SK-N-SH (cell line): Measurements from ENCODE around the gene FKBP8. TPM values are rescaled to one million over a fixed set of nuclear protein-coding genes. Genes with fewer than 3 reads are reported as not detected.

Experiments
- CTCF ChIA-PET: fragments of 300-600, 350-600 bp; formaldehyde crosslinking; extraction: SDS; loops from one replicate; lab custom pipeline; 2021; lab: Yijun Ruan, JAX
- POLR2A ChIA-PET: fragments of 350-600 bp; sonication (Branson Sonifier 250); formaldehyde crosslinking; extraction: SDS; loops from one replicate; lab custom pipeline; 2020; ENCODE audit warnings: antibody characterized with exemption, inconsistent platforms; lab: Yijun Ruan, JAX
- DNase-seq: peaks from one replicate; pipeline ENCODE4 v3.0.0; 2012
- H2AFZ ChIP-seq: fragments of 200-600 bp; sonication (generic); 2 replicates; pipeline ENCODE4 v1.8.1; 2016; ENCODE audit warnings: antibody characterized with exemption, mild to moderate bottlenecking, low read depth
- H3F3A ChIP-seq: fragments of 200-600 bp; sonication (generic); replicated peaks from 2 replicates; pipeline ENCODE3; 2016; ENCODE audit warnings: antibody characterized with exemption, mild to moderate bottlenecking; ENCODE audit not compliant: insufficient read depth
- H3K27ac ChIP-seq, 2 experiments: fragments of 200-500 bp in 1 of 2; fragments of 200-600 bp in 1 of 2; sonication (Bioruptor generic) in 1 of 2; sonication (generic), shearing (Covaris generic) in 1 of 2; 2 replicates each; pipeline versions ENCODE4 v1.5.1 to v1.6.1; 2014 to 2016; ENCODE audit warnings: low read depth in 2 of 2, inconsistent platforms in 1 of 2, low read length in 1 of 2, mild to moderate bottlenecking in 1 of 2, mixed read lengths in 1 of 2
- H3K27me3 ChIP-seq: fragments of 200-600 bp; sonication (generic), shearing (Covaris generic); 2 replicates; pipeline ENCODE4 v1.6.1; 2016; ENCODE audit warnings: mixed run types; ENCODE audit not compliant: insufficient read depth
- H3K36me3 ChIP-seq, 2 experiments: fragments of 200-500 bp in 1 of 2; fragments of 200-600 bp in 1 of 2; sonication (Bioruptor generic) in 1 of 2; sonication (generic) in 1 of 2; replicated peaks in 1 of 2; 2 replicates each; pipeline versions ENCODE3 to v1.5.1; 2014 to 2016; ENCODE audit warnings: low read length in 1 of 2, mild to moderate bottlenecking in 1 of 2; ENCODE audit not compliant: insufficient read depth in 2 of 2, control insufficient read depth in 1 of 2
- H3K4me1 ChIP-seq, 2 experiments: fragments of 200-500 bp in 1 of 2; fragments of 200-600 bp in 1 of 2; sonication (Bioruptor generic) in 1 of 2; sonication (generic), shearing (Covaris generic) in 1 of 2; 2 replicates each; pipeline versions ENCODE4 v1.5.1 to v1.6.1; 2014 to 2016; ENCODE audit warnings: low read depth in 1 of 2, low read length in 1 of 2, mixed run types in 1 of 2; ENCODE audit not compliant: insufficient read depth in 2 of 2, control insufficient read depth in 1 of 2
- H3K4me2 ChIP-seq: fragments of 200-600 bp; sonication (generic), shearing (Covaris generic); 2 replicates; pipeline ENCODE4 v1.6.1; 2017; ENCODE audit warnings: mixed run types
- H3K4me3 ChIP-seq, 2 experiments: fragments of 200-500 bp in 1 of 2; fragments of 200-600 bp in 1 of 2; sonication (Bioruptor generic) in 1 of 2; sonication (generic), shearing (Covaris generic) in 1 of 2; 2 replicates each; pipeline versions ENCODE4 v1.5.1 to v1.8.1; 2014 to 2016; ENCODE audit warnings: low read depth in 2 of 2, inconsistent platforms in 1 of 2, low read length in 1 of 2, mild to moderate bottlenecking in 1 of 2, mixed read lengths in 1 of 2, moderate library complexity in 1 of 2
- H3K79me2 ChIP-seq: fragments of 200-600 bp; sonication (generic); 2 replicates; pipeline ENCODE4 v1.8.1; 2017; ENCODE audit warnings: mild to moderate bottlenecking; ENCODE audit not compliant: insufficient read depth
- H3K9ac ChIP-seq: fragments of 200-600 bp; sonication (generic); 2 replicates; pipeline ENCODE4 v1.6.1; 2017; ENCODE audit warnings: mixed run types
- H3K9me2 ChIP-seq: fragments of 200-600 bp; sonication (generic); 2 replicates; pipeline ENCODE4 v1.6.1; 2017; ENCODE audit warnings: mixed run types
- H3K9me3 ChIP-seq: fragments of 200-600 bp; sonication (generic); 2 replicates; pipeline ENCODE4 v1.6.1; 2017; ENCODE audit warnings: mixed run types, mild to moderate bottlenecking, moderate library complexity
- H4K20me1 ChIP-seq: fragments of 200-600 bp; sonication (generic); 2 replicates; pipeline ENCODE4 v1.6.1; 2017; ENCODE audit warnings: mild to moderate bottlenecking, mixed run types; ENCODE audit not compliant: insufficient read depth
- ELF1 ChIP-seq: IDR thresholded peaks from 2 replicates; pipeline ENCODE4 v1.4.0; 2012
- EZH2phosphoT487 ChIP-seq: fragments of 200-600 bp; sonication (generic); IDR thresholded peaks from 2 replicates; pipeline ENCODE4 v1.6.1; 2017; ENCODE audit warnings: low read depth, mixed run types, mild to moderate bottlenecking, antibody characterized with exemption, moderate library complexity, borderline replicate concordance
- FOSL2 ChIP-seq: IDR thresholded peaks from 2 replicates; pipeline ENCODE4 v1.4.0; 2012; ENCODE audit warnings: low read depth, mild to moderate bottlenecking, moderate library complexity, borderline replicate concordance
- FOXJ3 ChIP-seq: sonication (generic); formaldehyde crosslinking; IDR thresholded peaks from 2 replicates; pipeline ENCODE4 v1.5.1; 2020; ENCODE audit warnings: mild to moderate bottlenecking, missing genetic modification reagents
- GATA2 ChIP-seq: sonication (generic); formaldehyde crosslinking; IDR thresholded peaks from 2 replicates; pipeline ENCODE4 v1.5.0; 2020; ENCODE audit warnings: mild to moderate bottlenecking, missing genetic modification reagents
- IRF3 ChIP-seq: fragments of 150-350 bp; IDR thresholded peaks from 2 replicates; pipeline ENCODE4 v1.6.1; 2016; ENCODE audit warnings: mild to moderate bottlenecking, low read depth, low read length
- JUND ChIP-seq: IDR thresholded peaks from 2 replicates; pipeline ENCODE4 v1.4.0; 2012
- PBX3 ChIP-seq: IDR thresholded peaks from 2 replicates; pipeline ENCODE4; 2012
- POLR2AphosphoS5 ChIP-seq: IDR thresholded peaks from 2 replicates; pipeline ENCODE4 v1.6.1; 2012; ENCODE audit warnings: low read depth, low read length
- RAD21 ChIP-seq: IDR thresholded peaks from 2 replicates; pipeline ENCODE4 v1.6.1; 2012; ENCODE audit warnings: mild to moderate bottlenecking, low read length
- RCOR1 ChIP-seq: fragments of 150-350 bp; IDR thresholded peaks from 2 replicates; pipeline ENCODE4 v1.6.1; 2017; ENCODE audit warnings: antibody characterized with exemption, low read length
- RFX5 ChIP-seq: IDR thresholded peaks from 2 replicates; pipeline ENCODE4 v1.6.1; 2012; ENCODE audit warnings: mild to moderate bottlenecking, improper control_type of control experiment, low read length
- TAF1 ChIP-seq: IDR thresholded peaks from 2 replicates; pipeline ENCODE4 v1.6.1; 2012; ENCODE audit warnings: low read depth, mild to moderate bottlenecking, low read length, moderate library complexity, borderline replicate concordance
- TEAD4 ChIP-seq: IDR thresholded peaks from 2 replicates; pipeline ENCODE4 v1.4.0; 2012; ENCODE audit warnings: mild to moderate bottlenecking, borderline replicate concordance; ENCODE audit not compliant: insufficient read depth
- YY1 ChIP-seq: IDR thresholded peaks from 2 replicates; pipeline ENCODE4 v1.4.0; 2012; ENCODE audit warnings: low read depth, mild to moderate bottlenecking
- WGBS: methylation state at CpG from one replicate; pipeline ENCODE4 v1.1.6; 2017; ENCODE audit warnings: low lambda C conversion rate; 5-methylcytosine and 5-hydroxymethylcytosine counted together
- polyA plus RNA-seq, 3 experiments: library from polyadenylated mRNA; depleted of rRNA; stranded (reverse); fragments of >200 nt; gene quantifications; 2 replicates each; pipeline ENCODE4 v1.2.3, GENCODE V29; 2012
- TF ChIP-seq, protein P1 (sequence below): IDR thresholded peaks from 2 replicates; pipeline ENCODE4 v1.6.1; 2012; ENCODE audit warnings: mild to moderate bottlenecking, low read depth, low read length, moderate library complexity
- TF ChIP-seq, protein P2 (sequence below): IDR thresholded peaks from 2 replicates; pipeline ENCODE4 v1.4.0; 2012; ENCODE audit warnings: low read depth, borderline replicate concordance

Gene FKBP8
- polyA plus RNA-seq, 1 of the 3 experiments (the other 2 are of a cell fraction), result 273 TPM

DNA sequence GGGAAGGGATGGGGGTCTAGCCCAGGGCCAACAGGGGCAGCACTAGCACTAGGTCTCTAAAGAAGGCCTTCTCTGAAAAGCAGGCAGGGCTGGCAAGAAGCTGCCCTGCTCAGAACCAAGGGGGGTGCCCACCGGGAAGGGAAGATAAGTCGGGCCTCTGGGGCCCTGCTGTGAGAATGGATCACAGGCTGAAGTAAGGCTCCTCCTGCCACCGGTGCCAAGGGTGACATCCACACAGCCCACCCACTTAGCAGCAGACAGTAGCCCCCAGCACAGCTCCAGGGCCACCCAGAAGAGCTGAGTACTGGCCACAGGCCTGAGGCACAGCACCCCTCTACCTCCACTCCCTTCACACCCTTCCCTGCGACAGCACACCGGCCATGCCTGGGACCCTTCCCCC is 27.4 kb downstream of the FKBP8 start:
- H3K9ac ChIP-seq, result no peak overlapping the region
- peaks cover 4 to 14% of the 10 kb centered on the region in 2 experiments; a peak in 1 of 4 replicates for H3K4me1 ChIP-seq
- H3K9me2 ChIP-seq, result no peaks in the 10 kb centered on the region
- POLR2A ChIA-PET, result no interaction called here
- no peak for DNase-seq
- no peaks in the 10 kb centered on the region for H3K9me3 ChIP-seq
- CTCF ChIA-PET, result interaction anchor here (0.8 to 1.6 kb wide), 4 partner anchors 39 to 75 kb away, joined by 3 to 4 read pairs (median 4); no protein-coding TSS in a partner anchor
- peaks cover 98% of the 10 kb centered on the region for H3K79me2 ChIP-seq
- WGBS, result 94% methylated on average over 5 of the region's 5 CpGs
- no peak overlapping the region for H3K27ac ChIP-seq
- H3K4me2 ChIP-seq, result no peak overlapping the region
- no peak for TF ChIP-seq GATA2 (CRISPR knock-in tag)
- no peak for TF ChIP-seq YY1
- no peak for TF ChIP-seq PBX3
- TF ChIP-seq RCOR1, result no peak
- no peak overlapping the region for H3K4me3 ChIP-seq
- peaks cover 16% of the 10 kb centered on the region for H3F3A ChIP-seq
- no peak overlapping the region for H2AFZ ChIP-seq
- H3K36me3 ChIP-seq, result no peaks in the 10 kb centered on the region
- H3K27me3 ChIP-seq, result no peaks in the 10 kb centered on the region
- peaks cover 90% of the 10 kb centered on the region for H4K20me1 ChIP-seq

DNA sequence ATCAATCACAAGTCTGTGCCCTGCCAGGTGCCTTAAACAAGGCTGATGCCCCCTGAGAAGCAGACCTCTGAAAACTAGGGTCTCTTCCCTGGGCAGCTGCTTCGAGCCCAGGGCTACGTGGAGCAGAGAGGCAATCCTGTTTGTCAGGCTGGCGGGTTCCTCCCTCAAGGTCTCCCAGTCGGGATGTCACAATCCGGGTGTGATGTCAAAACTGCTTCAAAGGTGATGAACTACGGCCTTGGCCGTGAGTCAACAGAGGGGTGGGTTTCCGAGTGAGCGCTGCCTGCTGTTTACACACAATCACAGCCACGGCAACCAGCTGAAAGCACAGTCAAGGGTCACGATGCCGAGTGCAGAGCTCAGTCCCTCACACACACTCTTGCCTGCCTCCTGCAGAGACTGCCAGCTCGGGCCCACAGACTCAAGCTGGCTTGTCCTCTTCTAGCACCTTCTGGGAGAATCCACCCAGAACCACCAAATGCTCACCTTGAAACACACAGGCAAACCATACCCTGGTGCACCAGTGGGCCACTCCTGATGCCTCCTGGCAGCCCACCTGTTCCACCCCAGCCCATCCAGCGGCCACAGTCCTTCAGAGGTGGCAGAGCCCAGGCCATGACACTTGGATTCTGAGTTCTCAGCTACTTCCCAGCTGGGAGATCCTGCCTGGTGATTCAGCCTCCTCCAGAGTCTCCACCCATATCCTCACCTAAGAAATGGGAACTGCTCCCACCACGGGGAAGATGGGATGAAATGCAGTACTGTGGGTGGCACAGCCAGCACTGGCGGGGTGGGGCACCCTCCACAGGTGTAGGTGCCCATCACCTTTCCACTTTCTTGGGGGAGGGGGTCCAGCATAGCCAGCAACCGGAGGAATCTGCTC is 28.3 kb downstream of the FKBP8 start:
- no peaks in the 10 kb centered on the region for H3K36me3 ChIP-seq
- H3K79me2 ChIP-seq, result peaks cover 100% of the 10 kb centered on the region
- H4K20me1 ChIP-seq, result peaks cover 99% of the 10 kb centered on the region
- H3K4me3 ChIP-seq, result no peak overlapping the region
- no peak overlapping the region; a peak in 1 of 4 replicates for H3K27ac ChIP-seq
- peaks cover 9% of the 10 kb centered on the region for H3F3A ChIP-seq
- H3K27me3 ChIP-seq, result no peaks in the 10 kb centered on the region
- H2AFZ ChIP-seq, result no peak overlapping the region
- DNase-seq, result no peak
- no peaks in the 10 kb centered on the region for H3K9me2 ChIP-seq
- ChIA-PET POLR2A (no interaction called here), CTCF (interaction anchor here (0.9 to 1.6 kb wide), 5 partner anchors 45 to 66 kb away, joined by 3 to 5 read pairs (median 3); no protein-coding TSS in a partner anchor)
- H3K9ac ChIP-seq, result no peak overlapping the region
- 78% methylated on average over 6 of the region's 17 CpGs for WGBS
- no peaks in the 10 kb centered on the region for H3K9me3 ChIP-seq
- H3K4me1 ChIP-seq, result peaks cover 4 to 7% of the 10 kb centered on the region in 2 experiments; a peak in 1 of 4 replicates
- H3K4me2 ChIP-seq, result no peak overlapping the region
- TF ChIP-seq ELF1, result no peak
- no peak for TF ChIP-seq EZH2phosphoT487
- no peak for TF ChIP-seq RCOR1
- TF ChIP-seq YY1, result no peak
- TF ChIP-seq JUND, result no peak
- TF ChIP-seq RAD21, result no peak
- no peak for TF ChIP-seq FOXJ3 (CRISPR knock-in tag)
- no peak for TF ChIP-seq POLR2AphosphoS5
- no peak for TF ChIP-seq RFX5
- TF ChIP-seq, protein P1, sequence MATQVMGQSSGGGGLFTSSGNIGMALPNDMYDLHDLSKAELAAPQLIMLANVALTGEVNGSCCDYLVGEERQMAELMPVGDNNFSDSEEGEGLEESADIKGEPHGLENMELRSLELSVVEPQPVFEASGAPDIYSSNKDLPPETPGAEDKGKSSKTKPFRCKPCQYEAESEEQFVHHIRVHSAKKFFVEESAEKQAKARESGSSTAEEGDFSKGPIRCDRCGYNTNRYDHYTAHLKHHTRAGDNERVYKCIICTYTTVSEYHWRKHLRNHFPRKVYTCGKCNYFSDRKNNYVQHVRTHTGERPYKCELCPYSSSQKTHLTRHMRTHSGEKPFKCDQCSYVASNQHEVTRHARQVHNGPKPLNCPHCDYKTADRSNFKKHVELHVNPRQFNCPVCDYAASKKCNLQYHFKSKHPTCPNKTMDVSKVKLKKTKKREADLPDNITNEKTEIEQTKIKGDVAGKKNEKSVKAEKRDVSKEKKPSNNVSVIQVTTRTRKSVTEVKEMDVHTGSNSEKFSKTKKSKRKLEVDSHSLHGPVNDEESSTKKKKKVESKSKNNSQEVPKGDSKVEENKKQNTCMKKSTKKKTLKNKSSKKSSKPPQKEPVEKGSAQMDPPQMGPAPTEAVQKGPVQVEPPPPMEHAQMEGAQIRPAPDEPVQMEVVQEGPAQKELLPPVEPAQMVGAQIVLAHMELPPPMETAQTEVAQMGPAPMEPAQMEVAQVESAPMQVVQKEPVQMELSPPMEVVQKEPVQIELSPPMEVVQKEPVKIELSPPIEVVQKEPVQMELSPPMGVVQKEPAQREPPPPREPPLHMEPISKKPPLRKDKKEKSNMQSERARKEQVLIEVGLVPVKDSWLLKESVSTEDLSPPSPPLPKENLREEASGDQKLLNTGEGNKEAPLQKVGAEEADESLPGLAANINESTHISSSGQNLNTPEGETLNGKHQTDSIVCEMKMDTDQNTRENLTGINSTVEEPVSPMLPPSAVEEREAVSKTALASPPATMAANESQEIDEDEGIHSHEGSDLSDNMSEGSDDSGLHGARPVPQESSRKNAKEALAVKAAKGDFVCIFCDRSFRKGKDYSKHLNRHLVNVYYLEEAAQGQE, result no peak
- TF ChIP-seq, protein P2, sequence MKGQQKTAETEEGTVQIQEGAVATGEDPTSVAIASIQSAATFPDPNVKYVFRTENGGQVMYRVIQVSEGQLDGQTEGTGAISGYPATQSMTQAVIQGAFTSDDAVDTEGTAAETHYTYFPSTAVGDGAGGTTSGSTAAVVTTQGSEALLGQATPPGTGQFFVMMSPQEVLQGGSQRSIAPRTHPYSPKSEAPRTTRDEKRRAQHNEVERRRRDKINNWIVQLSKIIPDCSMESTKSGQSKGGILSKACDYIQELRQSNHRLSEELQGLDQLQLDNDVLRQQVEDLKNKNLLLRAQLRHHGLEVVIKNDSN, result no peak
- no peak for TF ChIP-seq GATA2 (CRISPR knock-in tag)
- TF ChIP-seq FOSL2, result no peak
- no peak for TF ChIP-seq TEAD4
- no peak for TF ChIP-seq PBX3
- TF ChIP-seq IRF3, result no peak
- TF ChIP-seq TAF1, result no peak
